ENCODE results near the gene CLCN5. TPM values are rescaled to one million over a fixed set of nuclear protein-coding genes. Genes with fewer than 3 reads are reported as not detected.
"Not testable (repeated sequence)": the region's sequence is repeated elsewhere in the genome, so short reads cannot be mapped to it uniquely, and the experiment has no call there.

CLCN5 gene
- total and polyA plus RNA-seq, 2 experiments from 2014 or later = 11.0 to 50.6 TPM

GRCh38 chrX:50003927-50004326 lies 81.5 kb downstream of the CLCN5 start:
- H3K9me2 ChIP-seq (replicated peaks; ENCODE audit: insufficient read depth) = no peaks in the 10 kb centered on the region
- H3K27ac ChIP-seq = no peak overlapping the region
- H2AFZ ChIP-seq = no peak overlapping the region
- no peaks in the 10 kb centered on the region for H3K36me3 ChIP-seq (replicated peaks; ENCODE audit: insufficient read depth, low read depth)
- no peaks in the 10 kb centered on the region for H3K27me3 ChIP-seq
- no peak overlapping the region for H3K4me2 ChIP-seq
- H3K9me3 ChIP-seq (ENCODE audit: low read depth) = no peaks in the 10 kb centered on the region
- no peaks in the 10 kb centered on the region for H4K20me1 ChIP-seq (ENCODE audit: insufficient read depth, poor library complexity, severe bottlenecking)
- H3K79me2 ChIP-seq = no peaks in the 10 kb centered on the region
- DNase-seq (ENCODE audit: low spot score) = no peak
- H3K4me1 ChIP-seq (ENCODE audit: insufficient read depth) = no peaks in the 10 kb centered on the region
- H3K4me3 ChIP-seq = no peak overlapping the region
- TF ChIP-seq CTCF (IDR thresholded peaks at IDR 0.05; ENCODE audit: poor library complexity) (no peak), EZH2phosphoT487 (IDR thresholded peaks at IDR 0.05; ENCODE audit: low read depth, severe bottlenecking, unreplicated experiment) (no peak), EZH2 (IDR thresholded peaks at IDR 0.05; ENCODE audit: borderline replicate concordance) (no peak)
- 65% methylated on average over 2 of the region's 2 CpGs for WGBS (ENCODE audit: low lambda C conversion rate, missing lambda C conversion rate)

GRCh38 chrX:50025591-50025990 lies 103.2 kb downstream of the CLCN5 start:
- H3K27me3 ChIP-seq; H3K4me1 ChIP-seq (ENCODE audit: insufficient read depth); H3K27ac ChIP-seq; H2AFZ ChIP-seq; H3K4me2 ChIP-seq; H3K79me2 ChIP-seq; H3K4me3 ChIP-seq; H4K20me1 ChIP-seq (ENCODE audit: insufficient read depth, poor library complexity, severe bottlenecking); DNase-seq (ENCODE audit: low spot score); H3K9me2 ChIP-seq (replicated peaks; ENCODE audit: insufficient read depth); H3K9me3 ChIP-seq (ENCODE audit: low read depth); H3K36me3 ChIP-seq (replicated peaks; ENCODE audit: insufficient read depth, low read depth): not testable (repeated sequence)
- WGBS (ENCODE audit: low lambda C conversion rate, missing lambda C conversion rate) = 58% methylated on average over 5 of the region's 5 CpGs

- no peak overlapping the region for H3K27ac ChIP-seq
- TF ChIP-seq EZH2phosphoT487 (IDR thresholded peaks at IDR 0.05; ENCODE audit: low read depth, severe bottlenecking, unreplicated experiment) (no peak), CTCF (IDR thresholded peaks at IDR 0.05; ENCODE audit: poor library complexity) (no peak), EZH2 (IDR thresholded peaks at IDR 0.05; ENCODE audit: borderline replicate concordance) (no peak)
- DNase-seq (ENCODE audit: low spot score) = no peak
- H3K4me3 ChIP-seq = no peak overlapping the region
- H3K79me2 ChIP-seq = no peaks in the 10 kb centered on the region
- H3K36me3 ChIP-seq (replicated peaks; ENCODE audit: insufficient read depth, low read depth) = no peaks in the 10 kb centered on the region
- no peaks in the 10 kb centered on the region for H3K27me3 ChIP-seq
- no peaks in the 10 kb centered on the region for H3K9me2 ChIP-seq (replicated peaks; ENCODE audit: insufficient read depth)
- H3K4me2 ChIP-seq = no peak overlapping the region
- no peaks in the 10 kb centered on the region for H3K9me3 ChIP-seq (ENCODE audit: low read depth)
- H2AFZ ChIP-seq = no peak overlapping the region
- no peaks in the 10 kb centered on the region for H4K20me1 ChIP-seq (ENCODE audit: insufficient read depth, poor library complexity, severe bottlenecking)
- H3K4me1 ChIP-seq (ENCODE audit: insufficient read depth) = no peaks in the 10 kb centered on the region
Measured at GRCh38 chrX:50035126-50035525, 112.7 kb downstream of the CLCN5 start.

GRCh38 chrX:50036426-50036825 lies 114.0 kb downstream of the CLCN5 start:
- Histone ChIP-seq H3K9me2 (replicated peaks; ENCODE audit: insufficient read depth) (no peaks in the 10 kb centered on the region), H3K4me1 (ENCODE audit: insufficient read depth) (no peaks in the 10 kb centered on the region), H3K4me2 (no peak overlapping the region), H2AFZ (no peak overlapping the region), H3K27ac (no peak overlapping the region), H4K20me1 (ENCODE audit: insufficient read depth, poor library complexity, severe bottlenecking) (no peaks in the 10 kb centered on the region), H3K79me2 (no peaks in the 10 kb centered on the region), H3K27me3 (no peaks in the 10 kb centered on the region), H3K9me3 (ENCODE audit: low read depth) (no peaks in the 10 kb centered on the region), H3K36me3 (replicated peaks; ENCODE audit: insufficient read depth, low read depth) (no peaks in the 10 kb centered on the region), H3K4me3 (no peak overlapping the region)
- DNase-seq (ENCODE audit: low spot score) = no peak
- WGBS (ENCODE audit: low lambda C conversion rate, missing lambda C conversion rate) = 56% methylated on average over 2 of the region's 2 CpGs
- TF ChIP-seq CTCF (IDR thresholded peaks at IDR 0.05; ENCODE audit: poor library complexity) (no peak), EZH2 (IDR thresholded peaks at IDR 0.05; ENCODE audit: borderline replicate concordance) (no peak), EZH2phosphoT487 (IDR thresholded peaks at IDR 0.05; ENCODE audit: low read depth, severe bottlenecking, unreplicated experiment) (no peak)
